GM18867 (cell line): ENCODE measurements around the gene GPR151.

Experiments
- ATAC-seq: cut with Tn5 transposase; IDR thresholded peaks from one replicate; pipeline ENCODE4 v1.9.1; 2021; ENCODE audit warnings: mild to moderate bottlenecking, moderate library complexity; ENCODE audit not compliant: unreplicated experiment

GPR151 gene

DNA sequence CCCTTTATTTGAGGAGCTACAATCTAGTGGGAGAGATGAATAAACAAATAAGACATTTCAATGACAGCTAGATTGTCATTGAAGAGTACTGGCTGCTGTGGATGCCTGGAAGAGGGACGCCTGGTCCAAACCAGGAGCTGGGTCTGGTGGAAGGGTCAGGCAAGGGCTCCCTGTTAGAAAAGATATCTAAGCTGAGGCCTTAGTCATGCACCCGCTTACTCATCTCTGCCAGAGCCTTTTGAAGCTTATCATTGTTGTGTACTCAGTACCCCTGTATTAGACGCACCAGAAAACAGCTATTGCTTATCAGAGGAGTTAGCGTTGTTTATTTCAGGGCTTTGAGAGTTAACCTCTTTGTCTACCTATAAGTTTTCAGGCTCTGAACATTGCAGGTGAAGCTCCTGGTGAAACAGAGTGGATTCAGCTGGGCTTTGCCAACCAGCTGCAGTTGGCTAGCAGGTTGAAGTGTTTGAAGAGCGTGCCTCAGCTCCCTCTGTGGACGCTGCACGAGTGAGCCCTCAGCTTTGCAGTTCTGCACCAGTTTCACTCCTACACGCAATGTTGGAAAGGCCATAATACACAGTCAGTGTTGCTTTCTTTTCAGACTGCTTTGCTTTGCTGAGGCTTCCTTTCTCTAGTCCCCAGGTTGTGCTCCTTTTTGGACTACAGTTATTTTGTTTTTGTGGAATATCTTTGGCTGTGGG lies 5.6 kb upstream of the GPR151 start:
- ATAC-seq = no peak

DNA sequence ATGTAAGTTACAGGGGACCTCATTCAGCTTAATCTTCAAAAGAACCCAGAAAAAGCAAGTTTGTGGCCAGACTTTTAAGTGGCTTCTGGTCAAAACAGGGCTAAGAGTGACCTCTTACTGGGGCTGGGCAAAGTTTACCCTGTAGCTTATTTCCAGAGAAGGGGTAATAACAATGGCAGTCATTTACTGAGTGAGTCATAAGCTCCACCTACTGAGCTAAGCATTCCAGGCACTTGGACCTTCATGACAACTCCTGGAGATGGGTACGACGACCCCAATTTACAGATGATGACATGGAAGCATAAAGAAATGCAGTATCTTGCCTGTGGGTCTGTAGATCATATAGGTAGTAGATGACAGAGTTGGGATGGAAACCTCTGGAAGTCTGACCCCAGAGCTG lies 4.7 kb upstream of the GPR151 start:
- ATAC-seq = no peak

DNA sequence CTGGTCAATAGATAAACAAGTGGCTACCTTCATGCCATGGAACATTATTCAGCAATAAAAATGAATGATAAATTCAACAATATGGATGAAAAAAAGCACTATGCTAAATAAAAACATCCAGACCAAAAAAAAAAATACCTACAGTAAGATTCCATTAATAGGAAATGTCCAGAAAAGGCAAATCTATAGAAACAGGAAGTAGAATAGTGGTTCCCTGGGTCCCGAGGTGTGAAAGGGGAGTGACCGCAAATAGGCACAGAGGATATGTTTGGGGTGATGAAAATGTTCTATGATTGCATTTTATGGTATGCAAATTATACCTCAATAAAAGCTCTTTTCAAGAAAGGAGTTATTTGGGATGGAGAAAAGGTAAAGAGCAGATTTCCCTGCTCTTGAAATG lies 3.6 kb upstream of the GPR151 start:
- ATAC-seq = no peak

DNA sequence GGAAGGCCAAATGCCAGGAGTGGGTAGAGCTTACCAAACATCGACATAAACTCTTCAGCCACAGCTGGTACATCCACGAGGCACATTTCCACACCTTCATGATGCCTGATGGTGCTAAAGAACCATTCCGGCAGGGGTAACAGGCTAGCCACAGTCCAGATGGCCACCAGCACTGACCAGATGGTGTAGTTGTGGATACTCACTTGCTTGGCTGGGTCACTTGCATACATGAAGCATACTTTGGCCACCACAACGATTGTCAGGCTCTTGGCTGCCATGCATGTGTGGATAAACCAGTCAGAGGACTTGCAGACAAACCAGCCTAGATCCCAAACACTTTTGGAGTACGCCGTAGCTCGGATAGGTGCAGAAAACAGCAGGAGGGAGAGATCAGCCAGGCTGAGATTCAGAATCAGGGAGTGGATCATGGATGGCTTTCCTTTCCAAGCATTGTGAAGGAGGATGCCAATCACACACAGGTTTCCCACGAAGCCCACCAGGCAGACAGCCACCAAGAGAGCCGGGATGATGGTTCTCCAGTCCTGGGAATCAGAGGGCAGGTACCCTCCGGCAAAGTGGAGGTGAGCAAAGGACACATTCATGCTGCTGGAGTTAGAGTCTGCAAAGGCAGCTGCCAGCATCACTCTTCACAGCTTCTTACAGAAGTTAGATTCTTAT lies 378 bp downstream of the GPR151 start:
- no peak for ATAC-seq

DNA sequence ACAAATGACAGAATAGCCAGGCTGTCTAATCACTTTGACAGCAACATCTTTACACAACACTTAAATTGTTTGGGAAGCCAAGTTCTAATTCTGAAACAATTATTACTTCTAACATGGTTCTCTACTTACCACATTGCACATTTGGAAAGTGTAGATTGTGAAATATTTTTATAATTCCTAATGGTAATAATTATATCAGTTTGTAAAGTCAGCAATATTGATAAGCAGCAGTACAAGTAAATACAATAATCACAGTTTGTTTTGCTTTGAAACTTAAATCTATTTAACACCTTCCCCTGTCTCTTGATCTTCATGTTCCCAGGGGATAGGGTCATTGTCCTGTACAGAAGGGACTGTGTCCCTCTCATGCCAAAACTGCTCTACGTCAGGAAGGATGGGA lies 1.4 kb downstream of the GPR151 start:
- ATAC-seq = no peak

DNA sequence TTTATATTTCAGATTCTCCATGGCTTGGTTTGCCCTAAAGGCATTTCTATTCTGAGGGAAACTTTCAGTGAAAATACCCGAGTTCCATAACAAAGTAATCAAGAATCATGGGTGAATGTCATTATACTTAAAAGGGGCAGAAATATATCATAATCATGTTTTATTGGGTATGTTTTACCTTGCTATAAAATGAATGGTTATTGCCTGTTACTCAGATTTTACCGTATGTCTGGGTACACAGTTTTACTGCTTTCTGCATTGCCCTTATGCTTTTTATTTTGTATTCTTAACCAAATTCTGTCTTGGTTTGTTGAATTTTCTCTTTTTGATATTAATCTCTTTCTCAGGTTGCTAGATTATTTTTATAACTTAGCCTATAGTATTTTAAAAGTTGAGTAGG lies 2.5 kb downstream of the GPR151 start:
- no peak for ATAC-seq

DNA sequence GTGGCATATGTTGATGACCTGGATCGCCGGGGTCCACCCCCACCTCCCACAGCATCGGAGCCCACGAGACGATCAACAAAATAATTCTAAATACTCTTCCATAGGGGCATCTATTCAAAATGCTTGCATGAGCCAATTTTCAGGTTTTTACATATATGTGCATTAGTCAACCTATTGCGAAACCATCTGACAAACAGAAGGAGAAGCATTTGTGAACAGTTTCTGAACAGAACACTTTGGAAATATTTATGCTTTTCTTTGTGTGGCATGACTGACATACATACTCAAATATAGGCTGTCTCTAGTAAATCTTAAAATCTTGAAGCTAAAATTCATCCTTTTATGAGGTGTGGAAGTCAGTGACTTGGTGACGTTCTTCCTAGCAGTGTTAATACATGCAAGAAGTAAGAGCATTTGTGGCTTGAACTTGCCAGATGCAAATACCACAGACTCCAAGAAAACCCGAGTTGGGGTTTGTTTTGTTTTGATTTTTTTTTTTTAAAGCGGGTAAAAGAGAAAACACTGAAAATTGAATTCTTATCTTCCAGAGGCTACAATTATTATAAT lies 5.3 kb downstream of the GPR151 start:
- no peak for ATAC-seq

DNA sequence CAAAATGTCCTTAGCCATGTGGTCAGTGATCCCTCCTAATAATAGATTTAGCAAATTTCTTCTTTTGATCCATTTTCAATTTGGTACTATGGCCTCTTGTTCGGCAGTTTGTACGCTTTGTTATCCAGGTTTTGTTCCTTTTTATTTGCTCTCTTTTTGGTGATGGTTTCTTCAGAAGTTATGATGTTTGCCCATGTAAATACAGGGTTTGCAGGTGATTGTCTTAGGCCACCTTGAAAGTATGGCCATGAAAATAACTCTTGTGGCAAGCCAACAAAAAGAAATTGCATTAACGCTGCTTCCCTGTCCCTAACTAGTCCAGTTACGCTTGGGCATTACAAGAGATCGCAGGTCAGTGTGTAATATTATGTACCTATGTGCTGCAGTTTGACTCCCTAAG lies 8.6 kb downstream of the GPR151 start:
- ATAC-seq = no peak

DNA sequence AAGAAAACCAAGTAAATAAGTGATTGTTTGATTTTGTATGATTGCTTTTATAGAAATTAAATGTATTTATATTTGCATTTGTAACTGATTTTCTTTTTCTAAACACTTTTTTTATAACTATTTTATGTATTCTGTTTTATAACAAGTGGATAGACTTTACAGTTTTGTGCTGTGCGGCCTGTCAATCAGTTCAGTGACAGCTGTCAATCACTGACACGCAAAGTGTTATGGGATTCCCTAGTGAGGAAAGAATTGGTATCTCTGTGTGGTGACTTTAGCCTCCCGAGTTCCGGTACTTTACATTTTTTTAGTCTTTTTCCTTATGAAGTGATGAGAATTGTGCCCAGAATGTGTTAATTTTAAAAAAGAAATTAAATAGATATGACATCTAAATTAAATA lies 16.3 kb downstream of the GPR151 start:
- ATAC-seq = no peak

DNA sequence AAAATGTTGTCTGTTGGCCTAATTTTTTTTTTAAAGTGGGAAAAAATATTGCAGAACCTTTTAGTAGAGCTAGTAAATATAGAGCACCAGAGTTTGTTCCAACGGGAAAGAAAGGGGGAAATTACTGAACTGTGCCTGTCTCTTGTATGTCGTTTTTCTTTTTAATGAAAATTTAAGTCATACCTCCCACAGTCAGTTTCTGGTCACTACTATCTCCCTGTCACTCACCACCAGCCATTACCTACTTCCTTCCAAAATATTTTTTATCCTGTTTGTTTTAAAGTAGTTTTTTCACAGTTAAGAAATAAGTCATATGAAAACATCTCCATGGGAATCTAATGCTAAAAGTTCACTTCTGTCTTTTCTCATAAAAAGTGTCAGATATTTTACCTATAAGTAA lies 21.3 kb downstream of the GPR151 start:
- no peak for ATAC-seq

DNA sequence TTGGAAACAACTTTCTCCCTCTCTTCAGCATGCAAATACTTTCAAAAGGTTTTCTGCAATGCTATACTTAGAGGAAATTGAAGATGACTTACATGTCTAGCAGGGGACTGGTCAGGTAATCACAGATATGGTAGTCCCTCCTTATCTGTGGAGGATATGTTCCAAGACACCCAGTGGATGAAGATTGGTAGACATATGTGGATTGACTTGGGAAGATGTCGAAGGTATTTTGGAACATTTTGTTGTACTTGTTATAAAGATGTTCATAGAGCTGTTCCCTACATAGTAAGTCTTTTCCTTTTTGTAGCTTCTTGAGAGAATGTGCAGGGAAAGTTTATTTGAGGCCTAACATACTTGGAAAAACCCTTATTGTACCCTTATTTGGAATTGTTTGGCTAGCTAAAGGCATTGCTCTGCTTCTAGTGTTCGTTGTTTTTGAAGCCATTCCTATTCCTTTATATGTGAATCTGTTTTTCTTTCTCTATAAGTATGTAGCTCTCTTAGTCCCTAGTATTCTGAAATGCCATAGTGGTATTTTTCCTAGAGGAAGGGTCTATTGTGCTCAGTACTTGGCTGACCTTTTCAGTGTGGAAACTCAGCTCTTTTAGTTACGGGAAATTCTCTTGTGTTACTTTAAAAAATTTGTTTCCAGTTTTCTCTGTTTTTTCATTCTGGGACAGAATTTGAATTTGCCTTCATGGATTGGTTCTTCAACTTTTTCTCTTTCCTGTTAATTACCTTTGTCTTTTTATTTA lies 25.7 kb downstream of the GPR151 start:
- no peak for ATAC-seq

DNA sequence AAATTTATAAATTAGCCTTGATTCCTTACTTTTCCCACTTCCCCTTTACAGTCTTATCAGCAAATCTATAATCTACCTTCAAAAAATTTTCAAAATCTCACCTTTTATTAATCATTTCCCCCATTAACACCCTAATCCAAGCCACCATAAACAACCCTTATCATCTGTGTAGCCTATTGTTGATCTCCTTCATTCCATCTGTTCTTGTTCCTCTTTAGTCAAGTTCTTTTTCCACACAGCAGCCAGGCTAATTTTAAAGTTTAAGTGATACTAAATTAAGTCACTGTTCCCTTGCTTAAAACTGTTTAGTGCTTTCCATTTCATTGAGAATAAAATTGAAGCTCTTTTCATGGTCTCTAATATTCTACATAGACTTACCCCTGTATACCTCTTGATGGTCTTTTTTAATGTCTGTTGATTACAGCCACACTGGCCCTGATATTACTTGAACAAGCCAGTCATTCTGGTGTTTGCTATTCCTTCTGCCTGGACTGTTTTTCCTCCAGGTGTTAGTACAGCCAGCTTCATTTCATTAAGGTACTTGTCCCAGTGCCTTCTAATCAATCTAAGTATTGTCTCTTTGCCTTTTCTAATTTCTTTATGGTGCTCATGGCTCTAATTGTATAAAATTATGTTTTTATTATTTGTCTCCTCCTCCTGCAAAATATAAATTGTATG lies 31.1 kb downstream of the GPR151 start:
- no peak for ATAC-seq

DNA sequence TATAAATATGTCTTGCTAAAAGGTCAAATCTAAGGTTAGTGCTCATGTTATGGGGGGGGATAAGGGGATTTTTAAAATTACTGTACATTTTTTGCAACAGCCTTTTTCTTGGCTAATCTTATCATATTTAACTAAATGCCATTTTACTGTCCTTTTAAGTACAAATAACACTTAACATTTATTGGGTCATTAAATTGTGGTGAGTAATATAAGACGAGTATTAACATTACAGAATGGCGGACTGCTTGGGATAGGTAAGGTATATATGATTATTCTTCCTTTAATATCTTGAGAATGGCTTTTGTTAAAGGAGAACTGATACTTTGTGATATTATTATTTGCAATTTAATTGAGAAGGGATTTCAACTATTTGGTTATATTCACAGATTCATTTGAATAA lies 33.2 kb downstream of the GPR151 start:
- no peak for ATAC-seq

DNA sequence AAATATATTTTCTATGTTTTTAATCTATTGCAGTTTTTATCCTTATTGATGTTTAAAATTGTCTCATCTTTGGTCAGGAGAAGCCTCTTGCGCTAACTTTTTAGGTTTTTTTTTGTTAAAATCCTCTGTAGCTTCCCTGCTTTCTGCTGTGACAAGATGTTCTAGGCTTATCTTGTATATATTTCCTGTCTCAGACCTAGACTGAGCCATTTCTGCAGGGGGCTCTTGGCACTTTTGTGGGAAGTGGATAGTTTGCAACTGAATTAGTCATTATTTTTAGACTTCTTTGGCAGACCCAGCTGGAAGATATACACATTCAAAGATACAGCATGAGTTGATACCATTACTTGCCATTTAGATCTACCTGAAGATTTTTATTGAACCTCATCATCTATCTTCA lies 40.1 kb downstream of the GPR151 start:
- ATAC-seq = no peak

DNA sequence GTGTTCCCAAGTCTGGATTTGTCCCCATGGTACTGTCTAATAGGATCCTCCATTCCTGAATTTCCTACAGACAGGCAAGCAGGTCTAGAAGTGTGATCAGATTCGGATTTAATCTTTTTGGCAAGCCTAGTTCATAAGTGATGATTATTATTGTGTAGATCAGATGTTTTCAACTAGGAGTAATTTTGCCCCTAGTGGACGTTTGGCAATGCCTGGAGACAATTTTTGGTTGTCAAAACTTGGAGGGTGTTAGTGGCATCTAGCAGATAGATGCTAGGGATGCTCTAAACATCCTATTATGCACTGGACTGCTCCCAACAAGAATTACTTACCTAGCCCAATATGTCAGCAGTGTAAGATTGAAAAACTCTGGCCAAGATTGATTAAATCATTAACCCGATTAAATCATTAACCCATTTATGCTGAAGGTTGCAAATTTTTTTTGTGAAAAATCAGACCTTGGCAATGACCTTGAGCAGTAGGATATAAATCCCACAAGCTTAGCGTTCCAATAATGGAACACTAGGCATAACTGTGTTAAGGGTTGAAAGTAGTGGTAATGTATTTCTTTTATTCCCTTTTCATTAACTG lies 40.7 kb downstream of the GPR151 start:
- no peak for ATAC-seq

DNA sequence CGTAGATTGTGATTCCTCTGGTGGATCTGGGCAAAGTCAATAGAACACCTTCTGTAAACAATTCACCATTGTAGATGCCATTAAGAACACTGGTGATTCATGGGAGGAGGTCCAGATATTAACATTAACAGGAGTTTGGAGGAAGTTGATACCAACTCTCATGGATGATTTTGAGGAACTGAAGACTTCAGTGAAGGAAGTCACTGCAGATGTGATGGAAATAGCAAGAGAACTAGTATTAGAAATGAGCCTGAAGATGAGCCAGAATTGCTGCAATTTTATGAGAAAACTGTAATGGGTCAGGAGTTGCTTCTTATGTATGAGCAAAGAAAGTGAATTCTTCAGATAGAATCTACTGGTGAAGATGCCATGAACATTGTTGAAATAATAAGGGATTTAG lies 41.9 kb downstream of the GPR151 start:
- no peak for ATAC-seq

DNA sequence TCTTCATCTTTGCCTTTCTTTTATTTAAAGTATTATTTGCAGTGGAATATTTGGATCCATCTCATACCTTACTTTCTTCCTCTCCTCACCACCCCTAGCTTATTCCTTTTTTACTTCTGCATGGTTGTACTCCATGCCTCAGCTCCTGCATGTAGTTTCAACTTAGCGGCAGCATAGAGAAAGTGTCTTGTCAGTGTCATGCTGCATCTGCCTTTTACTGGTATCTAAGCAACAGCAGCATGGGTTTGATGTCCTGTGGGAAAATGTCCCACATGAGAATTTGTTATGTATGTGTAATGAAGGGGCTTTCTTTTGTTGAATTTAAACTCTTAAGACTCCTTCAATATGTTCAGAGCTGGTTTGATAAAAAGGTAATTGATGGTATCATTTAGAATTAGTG lies 48.2 kb downstream of the GPR151 start:
- no peak for ATAC-seq

DNA sequence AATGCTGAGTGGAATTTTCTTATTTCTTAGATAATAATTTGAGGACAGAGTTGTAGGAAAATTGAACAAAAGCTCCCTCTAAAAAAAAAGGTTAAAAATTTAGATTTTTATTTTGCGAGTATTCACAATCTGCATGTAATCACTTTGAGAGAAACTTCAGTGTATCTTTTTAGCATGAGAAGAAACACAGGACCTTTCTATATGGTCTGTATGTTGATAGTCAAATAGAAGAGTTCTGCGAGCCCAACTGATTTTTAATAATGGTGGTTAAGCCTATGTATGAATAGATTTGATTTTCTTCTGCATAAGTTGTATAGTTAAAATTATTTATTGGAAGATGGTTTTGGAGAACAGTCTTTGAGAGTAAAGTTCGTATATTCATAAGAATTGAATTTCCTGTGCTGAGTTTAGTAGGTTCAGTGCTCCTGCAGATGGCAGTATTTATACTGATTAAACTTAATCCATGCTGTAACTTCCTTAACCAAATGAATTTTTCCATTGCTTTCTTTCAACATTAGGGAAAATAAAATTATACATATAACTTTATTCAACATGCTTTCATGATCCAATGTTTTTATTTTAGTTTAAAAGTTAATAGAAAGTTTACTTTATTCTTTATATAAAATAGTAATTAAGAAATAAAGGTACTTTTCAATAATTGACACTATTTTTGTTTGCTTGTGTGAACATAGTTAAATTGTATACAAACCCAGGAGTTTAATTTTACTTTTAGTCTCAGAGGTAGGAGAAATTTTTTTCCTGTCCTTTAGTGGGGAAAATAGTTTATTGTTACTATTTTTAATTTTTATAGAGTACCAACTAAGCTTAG lies 49.3 kb downstream of the GPR151 start:
- no peak for ATAC-seq

DNA sequence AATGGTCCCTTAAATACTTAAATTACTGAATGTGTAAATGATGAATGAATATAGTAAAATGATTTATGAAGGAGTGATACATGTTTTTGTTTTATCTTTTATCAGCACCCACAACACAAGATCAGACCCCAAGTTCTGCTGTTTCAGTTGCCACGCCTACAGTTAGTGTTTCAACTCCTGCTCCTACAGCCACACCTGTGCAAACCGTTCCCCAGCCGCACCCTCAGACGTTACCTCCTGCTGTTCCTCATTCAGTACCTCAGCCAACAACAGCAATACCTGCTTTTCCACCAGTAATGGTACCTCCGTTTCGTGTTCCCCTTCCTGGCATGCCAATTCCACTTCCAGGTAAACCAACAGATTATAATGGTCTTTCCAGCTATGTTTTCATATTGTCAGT lies 52.5 kb downstream of the GPR151 start:
- ATAC-seq = no peak
